ENCODE measurements around the gene EVI5. TPM values are rescaled to one million over a fixed set of nuclear protein-coding genes. Genes with fewer than 3 reads are reported as not detected.
A peak's percentile ranks its signal among the peaks of the same experiment; 100 is the strongest.

Gene EVI5
- total and polyA plus RNA-seq, 2 donors (not counting 1 experiment from before 2014, with no cell fraction given) = 1.5 to 36.3 TPM

- peak within 1 kb of the TSS; percentile 89 for H2AFZ ChIP-seq (ENCODE audit: insufficient read depth, low read depth, low read length, poor library complexity, severe bottlenecking)
- H3K27ac ChIP-seq (ENCODE audit: low read length in 2 of 2) = no peak within 1 kb of the TSS
- H3K79me2 ChIP-seq (ENCODE audit: control insufficient read depth, insufficient read depth, low read length) = no peaks in the 10 kb centered on the region
- intact Hi-C loops (cut with micrococcal nuclease) = loop anchor here (5.0 to 10.0 kb wide), 3 partner anchors 48 to 189 kb away; partner anchors contain the start of genes GLMN and RPAP2
- H3K4me2 ChIP-seq (replicated peaks; ENCODE audit: low read depth, low read length, poor library complexity, severe bottlenecking) = peak within 1 kb of the TSS; percentile 95
- no peaks in the 10 kb centered on the region for H3K36me3 ChIP-seq (replicated peaks in 1 of 2; ENCODE audit: control extremely low read depth in 1 of 2, control insufficient read depth in 1 of 2, extremely low read depth in 1 of 2, insufficient read depth in 2 of 2, low read length in 1 of 2)
- Mint-ChIP-seq H3K27me3 (peaks cover 27% of the 10 kb centered on the region), H3K27ac (no peak within 1 kb of the TSS), H3K4me1 (peaks cover 32% of the 10 kb centered on the region), H3K4me3 (peak within 1 kb of the TSS; percentile 87), H3K9me3 (ENCODE audit: insufficient read depth) (no peaks in the 10 kb centered on the region)
- POLR2A ChIA-PET = no interaction called here
- ATAC-seq (ENCODE audit: low read depth) = peak; percentile 21
- CTCF ChIA-PET = interaction anchor here (1.0 kb wide), 1 partner anchor 51 kb away, joined by 3 read pairs; no protein-coding TSS in a partner anchor
- peaks cover 0 to 52% (median 19%) of the 10 kb centered on the region in 4 experiments for H3K27me3 ChIP-seq (replicated peaks in 1 of 4; ENCODE audit: control extremely low read depth in 1 of 4, control insufficient read depth in 3 of 4, insufficient read depth in 4 of 4, low read length in 3 of 4)
- under 1% methylated on average over 62 of the region's 77 CpGs for WGBS (ENCODE audit: insufficient coverage)
- peak within 1 kb of the TSS; percentile 42 to 70 (median 60) for H3K4me3 ChIP-seq (ENCODE audit: control extremely low read depth in 1 of 5, extremely low read depth in 1 of 5, insufficient read depth in 1 of 5, low read depth in 2 of 5, low read length in 4 of 5)
- DNase-seq = peak; percentile 42
- peaks cover 31 to 40% of the 10 kb centered on the region in 2 donors for H3K4me1 ChIP-seq (ENCODE audit: control insufficient read depth in 2 of 2, insufficient read depth in 2 of 2, low read length in 2 of 2)
- H4K20me1 ChIP-seq (ENCODE audit: control insufficient read depth, insufficient read depth, low read length, poor library complexity, severe bottlenecking) = no peaks in the 10 kb centered on the region
- no peak for TF ChIP-seq CTCF (IDR thresholded peaks at IDR 0.05)
- no peak for TF ChIP-seq EZH2 (IDR thresholded peaks at IDR 0.05; ENCODE audit: borderline replicate concordance, insufficient read depth, low read depth, low read length, poor library complexity, severe bottlenecking)
- peaks cover 0 to 7% (median 0%) of the 10 kb centered on the region in 3 donors for H3K9me3 ChIP-seq (ENCODE audit: control extremely low read depth in 1 of 3, control insufficient read depth in 2 of 3, insufficient read depth in 1 of 3, low read length in 2 of 3)
- peak within 1 kb of the TSS; percentile 76 for H3K9ac ChIP-seq (ENCODE audit: low read length)
Observed at GRCh38 chr1:92486251-92487077, 298.4 kb downstream of the EVI5 start, which contains the start of gene GFI1. Gene GFI1 (minus strand): TSS chr1:92486925. CDS start chr1:92483487, 3,438 bp downstream.

Measured in B cell (primary cell).